Endometrial microvascular endothelial cells (primary cell): ENCODE results near the gene NFATC2. TPM values are rescaled to one million over a fixed set of nuclear protein-coding genes. Genes with fewer than 3 reads are reported as not detected.
"Not testable (repeated sequence)": the region's sequence is repeated elsewhere in the genome, so short reads cannot be mapped to it uniquely, and the experiment has no call there.

Experiments used
- in situ Hi-C: cut with HindIII; loops from 2 replicates; pipeline ENCODE4 v1.10.0; 2017; ENCODE audit warnings: low sequenced_read_pairs, low pct_unique_long_range_greater_than_20kb; ENCODE audit errors: inconsistent ontology term
- total RNA-seq: library from RNA; depleted of rRNA; stranded (reverse); fragments of >200 nt; gene quantifications from one replicate; pipeline ENCODE4 v1.2.3, GENCODE V29; 2015; ENCODE audit errors: inconsistent ontology term

NFATC2 gene
- total RNA-seq, 1 donor from 2014 or later, result 2.5 TPM

GRCh38 chr20:51543422-51543788 lies 886 bp upstream of the NFATC2 start:
- in situ Hi-C loops, result no loop called here

- in situ Hi-C loops, result no loop called here
Observed at GRCh38 chr20:51542033-51542570, 417 bp downstream of the NFATC2 start.

GRCh38 chr20:51541189-51542032 lies 1.1 kb downstream of the NFATC2 start:
- in situ Hi-C loops, result no loop called here

GRCh38 chr20:51540580-51540979 lies 1.9 kb downstream of the NFATC2 start:
- in situ Hi-C loops, result no loop called here

DNA sequence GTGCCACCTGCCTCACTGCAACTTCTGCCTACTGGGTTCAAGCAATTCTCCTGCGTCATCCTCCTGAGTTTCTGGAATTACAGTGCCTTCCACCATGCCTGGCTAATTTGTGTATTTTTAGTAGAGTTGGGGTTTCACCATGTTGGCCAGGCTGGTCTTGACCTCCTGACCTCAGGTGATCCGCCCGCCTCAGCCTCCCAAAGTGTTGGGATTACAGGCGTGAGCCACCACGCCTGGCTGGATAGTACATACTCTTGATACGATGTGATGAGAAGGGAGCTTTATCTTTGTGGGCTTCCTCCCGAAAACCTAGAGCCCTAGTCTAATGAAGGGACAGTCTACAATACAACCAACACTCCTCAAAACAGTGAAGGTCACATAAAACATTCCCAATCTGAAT lies 2.4 kb downstream of the NFATC2 start:
- in situ Hi-C loops, result not testable (repeated sequence)

- in situ Hi-C loops, result no loop called here
Observed at GRCh38 chr20:51536116-51537069, 6.1 kb downstream of the NFATC2 start.

DNA sequence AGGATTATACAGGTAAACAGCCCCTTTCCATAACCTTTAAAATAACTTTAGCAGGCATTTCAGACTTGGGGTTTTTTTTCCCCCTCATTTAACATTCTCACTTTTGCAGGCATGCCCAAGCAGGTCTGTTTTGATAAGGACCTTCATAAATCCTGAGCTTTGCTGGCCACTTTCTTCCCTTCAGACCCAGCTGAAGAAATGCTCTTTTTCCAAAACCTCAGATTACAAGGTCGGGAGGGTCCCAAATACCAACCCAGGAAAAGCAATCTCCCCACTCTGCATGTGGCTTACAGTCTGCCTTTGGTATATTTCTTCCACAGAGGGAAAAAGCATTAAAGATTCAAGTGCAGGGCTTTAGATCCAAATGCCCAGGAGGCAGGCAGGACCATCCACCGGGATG lies 6.8 kb downstream of the NFATC2 start:
- in situ Hi-C loops, result no loop called here

DNA sequence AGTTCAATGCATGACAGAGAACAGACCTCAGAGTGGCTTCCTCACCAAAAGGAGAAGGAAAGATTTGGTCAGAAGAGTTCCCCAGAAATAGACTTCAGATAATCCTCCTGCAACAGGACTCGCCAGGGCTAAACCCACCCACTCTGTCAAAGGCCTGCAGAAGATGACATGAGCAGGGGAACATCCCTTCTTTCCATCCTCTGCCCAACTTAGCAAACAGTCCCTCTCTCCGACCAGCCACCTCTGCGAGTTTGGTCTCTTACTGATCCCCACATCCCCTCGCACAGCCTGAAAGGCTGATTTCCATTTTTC lies 7.5 kb downstream of the NFATC2 start:
- in situ Hi-C loops, result no loop called here

GRCh38 chr20:51533291-51534172 lies 9.0 kb downstream of the NFATC2 start:
- in situ Hi-C loops, result no loop called here

DNA sequence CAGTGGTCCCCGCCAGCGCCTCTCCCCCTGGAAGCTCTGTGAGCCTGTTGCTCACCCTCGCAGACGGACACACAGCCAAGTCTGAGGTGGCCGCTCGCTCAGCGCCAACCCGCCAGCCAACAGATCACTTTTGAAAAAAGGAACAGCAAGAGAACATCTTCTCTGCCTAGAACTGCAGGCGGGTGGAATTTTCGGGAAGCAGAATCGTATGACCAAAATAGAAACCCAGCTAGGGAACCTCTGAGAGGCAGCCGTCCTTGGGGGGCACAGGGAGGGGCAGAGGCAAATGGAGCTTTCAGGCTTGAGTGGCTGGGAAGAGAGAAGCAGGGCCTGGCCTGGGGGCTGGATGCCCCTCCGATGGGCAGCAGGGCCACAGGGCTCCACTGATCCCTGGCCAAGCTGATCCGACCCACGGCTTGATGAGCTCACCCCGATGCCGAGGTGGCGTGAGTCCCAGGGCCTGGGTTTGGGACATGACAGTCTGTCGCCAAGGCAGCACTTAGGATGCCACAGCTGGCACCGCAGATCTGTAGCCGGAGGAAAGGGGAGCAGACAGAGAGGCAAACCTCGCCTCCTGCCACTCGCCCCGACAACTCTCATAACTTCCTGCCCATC lies 9.8 kb downstream of the NFATC2 start:
- in situ Hi-C loops, result no loop called here

GRCh38 chr20:51531712-51532456 lies 10.6 kb downstream of the NFATC2 start:
- in situ Hi-C loops, result no loop called here

GRCh38 chr20:51531141-51531710 lies 11.3 kb downstream of the NFATC2 start:
- in situ Hi-C loops, result no loop called here

GRCh38 chr20:51529758-51530157 lies 12.8 kb downstream of the NFATC2 start:
- in situ Hi-C loops, result no loop called here

DNA sequence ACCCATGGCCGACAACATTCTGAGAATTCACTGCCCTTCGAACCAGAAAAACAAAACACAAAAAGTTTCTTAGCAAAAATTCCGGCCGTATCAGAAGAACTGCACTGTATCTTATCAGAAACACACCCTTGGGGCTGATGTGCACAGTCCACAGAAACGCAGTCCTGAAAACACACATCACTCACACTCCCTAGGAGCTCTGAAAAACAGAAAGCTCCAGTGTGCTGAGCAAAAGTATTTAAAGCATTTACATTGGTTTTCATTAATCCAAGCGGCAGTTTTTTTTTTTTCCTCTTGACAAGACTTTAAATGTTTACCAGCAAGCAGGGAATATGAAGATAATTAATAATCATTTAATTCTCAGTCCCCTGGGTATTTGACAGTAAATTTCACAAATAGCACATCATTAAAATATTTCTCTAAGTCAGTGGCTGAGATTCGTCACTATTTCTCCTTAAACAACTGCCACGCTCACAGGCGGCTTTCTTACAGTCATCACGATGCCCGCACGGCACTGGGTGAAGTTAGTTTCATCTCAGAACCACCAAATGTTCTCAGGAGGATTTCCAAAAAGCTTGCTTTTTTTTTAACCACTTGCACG lies 13.3 kb downstream of the NFATC2 start:
- in situ Hi-C loops, result no loop called here

DNA sequence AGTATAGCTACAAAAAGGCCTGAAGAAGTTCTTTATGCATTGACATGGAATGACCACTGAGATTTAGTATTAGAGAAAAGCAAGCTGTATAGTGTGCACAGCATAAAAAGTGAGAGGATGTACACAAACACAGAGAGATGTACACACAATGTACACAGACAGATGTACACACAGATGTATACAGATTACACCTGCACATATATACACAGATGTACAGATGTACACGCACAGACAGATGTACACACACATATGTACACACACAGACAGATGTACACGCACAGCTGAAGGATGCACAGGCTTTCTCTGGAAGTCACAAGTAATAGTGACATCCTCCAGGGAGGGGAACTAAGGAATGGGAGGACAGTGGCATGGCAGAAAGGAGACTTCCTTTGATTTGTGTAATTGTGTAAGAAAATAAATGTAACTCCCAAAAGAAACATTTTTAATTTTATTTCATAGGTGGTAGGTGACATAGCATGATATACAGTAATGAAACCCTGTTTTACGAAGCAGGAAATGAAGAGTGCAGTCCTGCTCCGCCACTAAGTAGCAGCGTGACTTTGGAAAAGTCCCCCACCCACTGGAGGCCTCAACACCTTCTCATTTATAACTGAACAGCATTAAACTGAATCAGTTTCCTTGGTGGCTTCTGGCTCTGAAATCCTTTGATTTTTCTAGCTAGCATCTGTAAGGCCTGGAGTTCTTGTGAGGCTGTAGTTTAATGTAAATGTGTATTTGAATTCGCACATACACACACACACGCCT lies 14.1 kb downstream of the NFATC2 start:
- in situ Hi-C loops, result no loop called here

DNA sequence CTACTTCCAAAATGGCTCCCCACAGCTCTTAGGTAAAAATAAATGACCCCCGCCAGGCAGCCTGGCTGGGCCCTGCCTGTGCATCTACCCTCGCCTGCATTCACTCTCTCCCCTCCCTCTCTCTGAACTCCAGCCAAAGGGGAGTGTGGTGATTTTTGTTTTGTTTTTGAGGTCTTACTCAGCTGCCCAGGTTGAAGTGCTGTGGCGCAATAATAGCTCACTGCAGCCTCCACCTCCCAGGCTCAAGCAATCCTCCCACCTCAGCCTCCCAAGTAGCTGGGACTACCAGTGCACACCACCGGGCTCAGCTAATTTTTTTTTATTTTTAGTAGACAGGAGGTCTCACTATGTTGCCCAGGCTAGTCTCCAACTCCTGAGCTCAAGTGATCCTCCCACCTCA lies 15.8 kb downstream of the NFATC2 start:
- in situ Hi-C loops, result no loop called here

GRCh38 chr20:51526106-51526470 lies 16.4 kb downstream of the NFATC2 start:
- in situ Hi-C loops, result no loop called here
